Ammon's horn (tissue), 1 donor: ENCODE measurements around the gene CHKA.
A peak's percentile ranks its signal among the peaks of the same experiment; 100 is the strongest.

Experiments used
- DNase-seq: peaks from one replicate; pipeline ENCODE4 v3.0.0-alpha.2; 2016; ENCODE audit warnings: low spot score

CHKA gene

GRCh38 chr11:68121067-68121899, at the start of gene CHKA:
CHKA (minus strand) TSS chr11:68121388; CDS start chr11:68121177, 211 bp downstream.
- peak; percentile 98 for DNase-seq

DNA sequence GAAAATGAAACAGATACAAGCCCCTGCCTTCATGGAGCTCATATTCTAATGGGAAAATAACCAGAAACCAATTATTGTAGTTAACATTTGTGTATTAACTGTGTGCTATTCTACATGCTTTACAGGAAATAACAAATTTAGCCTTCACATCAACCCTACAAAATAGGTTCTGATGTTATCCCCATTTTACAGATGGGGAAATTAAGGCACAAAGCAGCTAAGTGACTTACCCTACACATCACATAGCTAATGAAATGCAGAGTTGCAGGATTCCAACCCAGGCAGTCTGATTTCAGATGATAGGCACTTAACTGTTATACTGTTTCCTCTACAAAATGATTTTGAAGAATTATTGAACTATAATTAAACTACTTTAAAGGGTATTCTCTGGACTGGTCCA, 48.3 kb upstream of the CHKA start:
- DNase-seq, result no peak

DNA sequence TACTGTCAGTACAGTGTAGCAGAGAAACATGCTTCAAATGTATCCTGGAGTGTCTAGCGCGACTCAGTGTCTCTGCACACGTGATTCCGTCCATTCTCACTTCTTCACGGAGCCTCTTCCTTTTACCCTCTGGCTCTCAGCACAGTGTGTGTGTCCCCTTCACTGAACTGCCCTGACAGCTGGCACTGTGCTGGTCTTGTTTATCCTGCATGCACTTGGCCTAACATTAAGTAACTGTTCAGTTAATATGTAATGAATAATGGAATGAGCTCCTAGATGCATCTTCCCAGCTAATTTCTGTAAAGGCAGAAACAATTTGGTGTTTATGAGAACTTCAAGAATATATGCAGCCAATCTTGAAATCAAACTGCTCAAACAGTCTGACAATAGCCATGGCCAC, 47.5 kb upstream of the CHKA start:
- DNase-seq, result no peak

DNA sequence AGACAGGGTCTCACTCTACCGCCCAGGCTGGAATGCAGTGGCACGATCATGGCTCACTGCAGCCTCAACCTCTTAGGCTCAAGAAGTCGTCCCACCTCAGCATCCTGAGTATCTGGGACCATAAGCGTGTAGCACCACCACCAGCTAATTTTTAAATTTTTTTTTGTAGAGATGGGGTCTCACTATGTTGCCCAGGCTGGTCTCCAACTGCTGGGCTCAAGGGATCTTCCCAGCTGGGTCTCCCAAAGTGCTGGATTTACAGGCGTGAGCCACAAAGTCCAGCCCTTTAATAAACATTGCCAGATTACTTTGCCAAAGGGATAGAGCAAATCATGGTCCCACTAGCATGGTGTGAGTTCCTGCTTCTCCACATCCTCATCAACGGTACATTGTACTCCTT, 46.3 kb upstream of the CHKA start:
- DNase-seq, result no peak

- no peak for DNase-seq
Observed at GRCh38 chr11:68166969-68167368, 45.8 kb upstream of the CHKA start.

DNA sequence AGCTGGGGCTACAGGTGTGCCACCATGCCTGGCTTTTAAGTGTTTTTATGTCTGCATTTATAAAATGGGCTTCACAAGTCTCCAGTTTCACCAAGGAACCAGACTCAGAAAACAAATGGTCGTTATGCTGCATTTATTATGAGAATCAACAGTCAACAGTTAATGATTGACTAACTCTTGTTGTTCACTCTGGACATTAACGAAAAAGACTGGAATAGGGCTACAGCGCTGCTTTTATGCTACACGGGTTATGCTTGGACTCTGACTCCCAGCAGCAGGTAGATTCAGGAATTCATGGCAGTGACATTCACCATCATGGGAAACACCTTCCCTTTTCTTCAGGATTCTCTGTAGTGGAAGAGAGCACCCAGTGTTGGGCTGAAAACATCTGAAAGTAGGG, 44.4 kb upstream of the CHKA start:
- DNase-seq, result no peak

DNA sequence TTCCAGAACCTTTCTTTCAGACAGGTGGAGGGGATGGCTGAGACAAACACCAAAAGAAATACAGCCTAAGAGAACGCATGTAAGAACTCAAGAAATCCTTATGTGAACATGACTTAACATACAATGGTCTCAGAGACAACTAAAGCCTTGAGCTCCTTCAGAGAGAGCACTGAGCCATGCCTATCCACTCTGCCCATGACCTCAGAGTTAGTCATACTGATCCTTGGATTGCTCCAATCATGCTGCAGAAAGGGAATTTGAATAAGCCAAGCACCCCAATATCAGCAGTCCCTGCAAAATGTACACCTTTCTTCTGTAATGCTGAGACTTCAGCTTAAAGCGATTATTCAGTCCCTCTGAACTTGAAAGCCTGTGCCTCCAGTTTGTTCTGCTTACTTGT, 43.2 kb upstream of the CHKA start:
- no peak for DNase-seq

GRCh38 chr11:68163691-68164090, 42.5 kb upstream of the CHKA start:
- no peak for DNase-seq

DNA sequence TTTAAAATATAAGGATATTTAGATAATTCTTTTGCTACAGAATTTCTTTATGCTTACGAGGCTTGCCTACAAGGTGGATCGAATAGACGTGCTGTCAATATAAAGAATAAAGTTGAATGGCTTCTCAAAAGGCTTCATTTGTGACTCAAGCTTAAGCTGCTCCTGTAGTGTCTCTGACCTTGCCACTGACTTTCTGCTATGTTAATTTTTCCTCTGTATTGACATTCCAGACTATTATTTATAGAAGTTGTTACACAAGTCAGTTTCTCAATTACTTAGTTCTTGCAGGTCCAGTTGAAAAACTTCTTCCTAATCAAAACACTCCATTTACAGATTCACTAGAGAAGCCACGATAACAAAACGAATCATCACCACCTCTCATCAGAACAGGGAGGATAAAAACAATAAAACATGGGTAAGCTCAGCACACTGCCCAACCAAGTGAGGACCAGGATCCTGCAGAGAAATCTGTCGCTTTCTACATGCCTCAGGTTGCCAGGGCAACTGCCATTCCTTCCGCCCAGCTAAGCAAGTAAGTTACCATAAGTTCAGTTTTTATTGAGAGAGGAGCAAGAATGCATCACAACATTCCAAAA, 39.0 kb upstream of the CHKA start:
- no peak for DNase-seq

DNA sequence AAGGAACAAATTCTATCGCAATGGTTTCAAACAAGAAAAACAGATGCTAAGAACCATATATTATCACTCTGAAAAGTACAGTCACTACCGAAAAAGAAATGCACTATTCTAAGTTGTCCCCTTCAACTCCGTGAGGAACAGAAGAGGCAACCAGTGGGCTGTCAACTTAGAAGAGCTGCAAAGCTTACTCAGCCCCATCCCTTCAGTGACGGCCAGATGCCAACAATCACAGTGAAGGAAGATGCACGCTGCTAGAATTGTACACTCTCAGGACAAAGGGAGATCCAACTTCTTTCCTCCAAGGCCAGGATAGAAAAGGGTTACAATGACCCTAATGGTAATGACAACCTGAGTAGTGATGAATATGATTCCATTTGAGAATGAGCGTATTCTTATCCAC, 38.5 kb upstream of the CHKA start:
- DNase-seq, result no peak

DNA sequence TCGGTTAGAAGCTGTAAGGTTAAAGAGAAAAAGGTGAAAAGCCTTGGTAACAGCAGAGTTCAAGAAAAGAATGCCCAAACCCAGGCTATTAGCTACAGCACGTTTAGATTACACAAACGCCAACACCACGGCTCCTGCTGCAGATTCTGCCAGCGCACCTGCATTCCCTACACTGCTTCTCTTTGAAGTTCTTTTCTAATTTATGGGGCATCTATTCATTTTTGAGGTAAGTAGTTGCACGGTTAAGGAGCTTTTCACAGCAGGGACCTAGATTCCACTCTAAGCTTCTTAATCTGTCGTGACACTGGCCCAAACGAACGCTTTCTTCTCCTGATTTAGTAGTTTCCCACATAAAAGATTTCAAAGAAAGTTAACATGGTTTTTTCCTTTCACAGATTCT, 38.0 kb upstream of the CHKA start:
- no peak for DNase-seq

DNA sequence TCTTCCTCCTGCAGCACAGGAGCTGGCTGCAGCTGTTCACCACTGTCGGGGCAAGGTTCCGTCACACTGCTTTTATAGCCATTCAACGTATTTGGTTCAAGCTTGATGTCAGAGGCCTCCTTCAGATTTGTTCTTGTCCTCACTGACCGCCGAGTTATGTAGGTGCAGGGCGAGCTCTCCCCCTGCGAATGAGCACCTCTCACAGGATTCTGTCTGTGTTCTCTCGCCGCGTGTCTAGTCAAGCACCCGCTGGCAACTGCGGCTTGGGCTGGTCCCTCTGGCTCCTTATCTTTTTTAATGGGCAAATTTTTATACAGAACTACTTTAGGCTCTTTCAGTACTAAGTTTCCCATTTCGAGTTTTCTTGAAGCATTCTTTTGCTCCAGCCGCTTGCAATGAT, 37.4 kb upstream of the CHKA start:
- DNase-seq, result no peak

GRCh38 chr11:68153742-68154141, 32.6 kb upstream of the CHKA start:
- no peak for DNase-seq

DNA sequence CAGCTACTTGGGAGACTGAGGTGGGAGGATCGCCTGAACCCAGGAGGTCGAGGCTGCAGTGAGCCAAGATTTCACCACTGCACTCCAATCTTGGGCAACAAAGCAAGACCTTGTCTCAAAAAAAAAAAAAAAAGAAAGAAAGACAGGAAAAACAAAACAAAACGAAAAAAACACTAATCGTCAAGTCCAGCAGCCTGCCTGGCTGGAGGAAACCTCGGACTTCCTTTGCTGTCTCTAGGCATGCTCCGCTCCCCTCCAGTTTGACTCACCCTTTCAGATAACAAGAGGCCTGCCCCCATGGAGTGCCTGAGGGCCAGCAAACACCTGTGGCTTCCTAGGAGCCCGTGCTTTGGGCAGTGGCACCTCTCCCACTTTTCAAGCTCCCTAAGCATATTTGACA, 28.8 kb upstream of the CHKA start:
- DNase-seq, result no peak

DNA sequence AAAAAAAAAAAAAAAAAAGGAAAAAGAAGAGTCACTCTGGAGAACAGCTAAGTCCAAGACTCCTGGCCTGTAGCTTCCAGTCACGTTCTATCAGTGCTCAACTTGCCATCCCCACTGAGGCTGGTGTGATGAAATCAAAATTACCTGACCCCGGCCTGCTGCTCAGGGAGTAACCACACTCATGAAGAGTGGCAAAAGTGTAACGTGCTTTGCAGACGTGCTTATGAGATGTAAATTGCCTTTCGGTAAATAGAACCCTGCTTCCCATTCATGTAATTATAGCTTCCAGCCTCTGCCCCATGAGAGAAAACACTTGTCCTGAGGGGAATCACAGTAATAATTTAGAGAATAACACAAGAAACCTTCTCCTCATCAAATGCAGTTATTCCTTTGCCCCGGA, 28.2 kb upstream of the CHKA start:
- no peak for DNase-seq

DNA sequence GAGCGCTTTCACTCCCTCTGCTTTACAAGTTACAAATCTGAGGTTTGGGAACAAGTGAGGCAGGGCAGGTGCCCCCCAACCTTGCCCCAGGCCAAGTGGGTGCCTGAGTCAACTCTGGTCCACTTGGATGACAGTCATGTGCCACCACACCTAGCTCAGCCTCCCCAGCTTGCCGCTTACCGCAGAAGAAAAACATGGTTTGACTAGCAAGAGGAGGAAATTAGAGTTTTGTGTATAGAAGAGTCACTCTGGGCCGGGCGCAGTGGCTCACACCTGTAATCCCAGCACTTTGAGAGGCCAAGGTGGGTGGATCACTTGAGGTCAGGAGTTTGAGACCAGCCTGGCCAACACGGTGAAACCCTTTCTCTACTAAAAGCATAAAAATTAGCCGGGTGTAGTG, 27.7 kb upstream of the CHKA start:
- DNase-seq, result no peak

- DNase-seq, result no peak
Observed at GRCh38 chr11:68148071-68148805, 27.1 kb upstream of the CHKA start.

GRCh38 chr11:68146704-68147474, 25.7 kb upstream of the CHKA start:
- DNase-seq, result peak; percentile 56

GRCh38 chr11:68146010-68146540, 24.9 kb upstream of the CHKA start:
- DNase-seq, result peak; percentile 62

DNA sequence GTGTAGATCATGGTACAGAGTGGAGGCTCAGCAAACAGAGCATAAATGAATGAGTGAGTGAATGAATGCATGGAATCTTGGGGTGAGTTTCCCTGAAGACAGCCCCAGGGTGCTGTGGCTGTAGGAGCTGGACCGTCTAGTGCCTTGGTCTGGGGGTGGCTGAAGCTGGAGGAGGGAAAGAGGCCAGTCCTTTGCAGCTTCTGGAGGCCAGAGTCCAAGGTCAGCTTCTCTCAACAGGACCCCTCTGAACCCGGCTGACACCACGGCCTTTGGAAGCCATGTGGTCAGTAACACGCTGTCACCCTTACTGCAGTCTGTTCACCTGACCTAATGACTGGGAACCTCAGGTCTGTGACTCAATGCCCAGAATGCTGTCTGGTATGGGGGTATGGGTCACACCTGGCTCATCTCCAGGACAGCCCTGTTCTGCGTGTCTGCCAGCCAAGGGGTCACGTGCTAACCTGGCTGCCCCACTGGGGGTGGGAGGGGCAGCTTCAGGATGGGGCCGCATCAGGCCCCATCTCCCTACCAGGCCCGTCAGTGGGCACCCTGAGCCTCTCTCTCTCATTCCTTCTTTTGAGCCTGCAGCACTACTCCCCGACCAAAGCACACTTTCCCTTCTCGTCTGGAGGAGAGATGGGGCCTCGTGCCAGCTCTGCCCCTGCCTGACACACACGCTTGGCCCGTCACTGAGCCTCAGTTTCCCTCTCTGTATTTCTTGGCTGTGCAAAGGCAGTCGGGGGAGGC, 24.1 kb upstream of the CHKA start:
- no peak for DNase-seq

DNA sequence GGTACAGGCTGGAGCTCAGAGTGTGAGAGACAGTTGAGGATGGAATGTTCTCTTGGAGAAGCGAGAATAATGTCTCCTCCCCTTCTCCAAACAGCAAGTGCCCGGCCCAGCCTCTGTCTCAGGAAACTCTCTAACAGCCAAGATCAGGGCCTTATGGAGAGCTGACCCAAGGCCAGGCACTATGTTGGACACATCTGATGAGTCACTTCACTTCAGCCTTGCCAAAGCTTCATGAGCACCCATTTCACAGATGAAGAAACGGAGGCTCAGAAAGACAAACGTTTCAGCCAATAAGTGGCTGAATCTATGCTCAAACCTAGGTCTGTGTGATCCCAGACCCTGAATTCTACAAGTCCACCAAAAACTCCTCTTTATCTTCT, 22.1 kb upstream of the CHKA start:
- DNase-seq, result no peak
